ENCODE measurements around the gene FJX1.

FJX1 gene

DNA sequence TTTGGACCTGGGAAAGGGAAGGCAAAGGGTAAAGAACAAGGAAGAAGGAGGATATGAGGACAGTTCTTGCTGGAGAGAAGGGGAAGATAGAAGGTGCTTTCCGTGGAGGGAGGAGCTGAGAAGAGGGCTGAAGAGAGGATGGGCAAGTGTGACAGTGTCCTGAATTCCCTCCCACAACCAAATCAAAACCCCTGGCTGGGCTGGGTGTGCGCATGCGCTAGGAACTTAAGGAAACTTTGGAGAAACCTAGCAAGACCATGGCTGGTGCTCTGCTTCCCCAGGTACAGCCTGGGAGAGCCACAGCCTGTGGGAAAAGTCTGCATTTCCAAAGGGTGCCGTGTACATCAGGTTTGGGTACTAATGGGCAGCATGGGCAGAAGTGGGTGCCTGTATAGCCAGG, 29.0 kb upstream of the FJX1 start:
- Histone ChIP-seq H3K9me3 (ENCODE audit: control insufficient read depth, low read length) (no peaks in the 10 kb centered on the region), H3K4me2 (ENCODE audit: low read length, poor library complexity, severe bottlenecking) (no peak overlapping the region), H2BK15ac (ENCODE audit: low read depth, poor library complexity, severe bottlenecking) (peak overlapping the region; percentile 12), H2AFZ (ENCODE audit: low read depth, low read length) (no peak overlapping the region), H3K27ac (ENCODE audit: low read length, poor library complexity, severe bottlenecking) (no peak overlapping the region), H4K8ac (ENCODE audit: low read length) (no peak overlapping the region), H3K18ac (ENCODE audit: low read depth in 1 of 2, low read length in 2 of 2) (peak overlapping the region; percentile 16 to 21), H3K14ac (ENCODE audit: low read length in 2 of 2) (no peak overlapping the region), H3K79me1 (replicated peaks; ENCODE audit: low read length, poor library complexity, severe bottlenecking) (no peaks in the 10 kb centered on the region), H3K4ac (ENCODE audit: low read depth in 1 of 2, low read length in 2 of 2) (peak overlapping the region in 1 of 2 experiments; percentile 63), H3K9ac (ENCODE audit: low read length) (no peak overlapping the region), H2AK5ac (ENCODE audit: low read length, severe bottlenecking) (peak overlapping the region; percentile 92), H3K36me3 (ENCODE audit: control insufficient read depth in 1 of 2, insufficient read depth in 2 of 2, low read depth in 1 of 2, low read length in 2 of 2) (no peaks in the 10 kb centered on the region), H3K4me3 (ENCODE audit: insufficient read depth in 1 of 2, low read depth in 1 of 2, low read length in 2 of 2) (no peak overlapping the region), H2BK5ac (ENCODE audit: low read depth, low read length, poor library complexity, severe bottlenecking) (no peak overlapping the region), H2BK120ac (ENCODE audit: low read depth, low read length) (no peak overlapping the region), H4K91ac (ENCODE audit: low read length) (peak overlapping the region; percentile 69), H3K4me1 (ENCODE audit: control insufficient read depth, insufficient read depth, low read depth, low read length) (peaks cover 3% of the 10 kb centered on the region), H2BK12ac (ENCODE audit: low read length in 2 of 2) (peak overlapping the region; percentile 4 to 95), H3K27me3 (ENCODE audit: control insufficient read depth in 1 of 2, insufficient read depth in 1 of 2, low read length in 2 of 2) (peaks cover 0 to 6% of the 10 kb centered on the region in 2 experiments), H3K23ac (ENCODE audit: low read length in 2 of 2) (no peak overlapping the region)
- no peak for DNase-seq
- 95% methylated on average over 3 of the region's 4 CpGs for WGBS

DNA sequence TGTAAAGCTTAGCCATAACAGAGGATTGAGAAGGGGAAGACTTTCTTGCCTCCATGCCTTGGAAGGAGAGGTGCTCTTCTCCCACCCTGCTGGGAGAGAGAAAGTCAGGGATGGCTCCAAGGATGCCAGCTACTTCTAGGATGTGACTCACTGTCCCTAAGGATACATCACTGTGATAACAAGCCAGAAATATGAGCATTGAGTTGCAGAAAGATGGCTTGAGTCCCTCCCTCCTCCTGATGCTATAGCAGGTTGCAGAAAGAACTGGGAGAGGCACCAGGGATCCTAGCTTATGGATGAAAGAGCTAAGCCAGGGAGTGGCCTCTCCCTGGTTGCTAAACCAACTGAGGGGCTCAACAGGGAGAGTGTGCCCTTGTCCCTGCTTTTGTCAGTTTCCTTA, 27.8 kb upstream of the FJX1 start:
- no peak overlapping the region for H2BK120ac ChIP-seq (ENCODE audit: low read depth, low read length)
- no peak overlapping the region for H4K91ac ChIP-seq (ENCODE audit: low read length)
- H3K27me3 ChIP-seq (ENCODE audit: control insufficient read depth in 1 of 2, insufficient read depth in 1 of 2, low read length in 2 of 2): peaks cover 0 to 6% of the 10 kb centered on the region in 2 experiments
- no peak overlapping the region for H3K14ac ChIP-seq (ENCODE audit: low read length in 2 of 2)
- peak overlapping the region; percentile 62 for H2AK5ac ChIP-seq (ENCODE audit: low read length, severe bottlenecking)
- H3K4me3 ChIP-seq (ENCODE audit: insufficient read depth in 1 of 2, low read depth in 1 of 2, low read length in 2 of 2): peak overlapping the region in 1 of 2 experiments; percentile 14
- H3K79me1 ChIP-seq (replicated peaks; ENCODE audit: low read length, poor library complexity, severe bottlenecking): no peaks in the 10 kb centered on the region
- no peak overlapping the region for H3K4me2 ChIP-seq (ENCODE audit: low read length, poor library complexity, severe bottlenecking)
- H2AFZ ChIP-seq (ENCODE audit: low read depth, low read length): no peak overlapping the region
- H3K27ac ChIP-seq (ENCODE audit: low read length, poor library complexity, severe bottlenecking): no peak overlapping the region
- no peak for DNase-seq
- no peak overlapping the region for H3K18ac ChIP-seq (ENCODE audit: low read depth in 1 of 2, low read length in 2 of 2)
- no peak overlapping the region for H4K8ac ChIP-seq (ENCODE audit: low read length)
- H3K9me3 ChIP-seq (ENCODE audit: control insufficient read depth, low read length): no peaks in the 10 kb centered on the region
- H2BK15ac ChIP-seq (ENCODE audit: low read depth, poor library complexity, severe bottlenecking): no peak overlapping the region
- no peaks in the 10 kb centered on the region for H3K36me3 ChIP-seq (ENCODE audit: control insufficient read depth in 1 of 2, insufficient read depth in 2 of 2, low read depth in 1 of 2, low read length in 2 of 2)
- H3K9ac ChIP-seq (ENCODE audit: low read length): no peak overlapping the region
- peaks cover 3% of the 10 kb centered on the region for H3K4me1 ChIP-seq (ENCODE audit: control insufficient read depth, insufficient read depth, low read depth, low read length)
- no peak overlapping the region for H2BK5ac ChIP-seq (ENCODE audit: low read depth, low read length, poor library complexity, severe bottlenecking)
- peak overlapping the region in 1 of 2 experiments; percentile 41 for H2BK12ac ChIP-seq (ENCODE audit: low read length in 2 of 2)
- H3K23ac ChIP-seq (ENCODE audit: low read length in 2 of 2): no peak overlapping the region
- H3K4ac ChIP-seq (ENCODE audit: low read depth in 1 of 2, low read length in 2 of 2): no peak overlapping the region

- peaks cover 0 to 10% of the 10 kb centered on the region in 2 experiments for H3K27me3 ChIP-seq (ENCODE audit: control insufficient read depth in 1 of 2, insufficient read depth in 1 of 2, low read length in 2 of 2)
- no peaks in the 10 kb centered on the region for H3K36me3 ChIP-seq (ENCODE audit: control insufficient read depth in 1 of 2, insufficient read depth in 2 of 2, low read depth in 1 of 2, low read length in 2 of 2)
- H3K27ac ChIP-seq (ENCODE audit: low read length, poor library complexity, severe bottlenecking): no peak overlapping the region
- H2BK5ac ChIP-seq (ENCODE audit: low read depth, low read length, poor library complexity, severe bottlenecking): no peak overlapping the region
- H4K91ac ChIP-seq (ENCODE audit: low read length): no peak overlapping the region
- H3K9ac ChIP-seq (ENCODE audit: low read length): no peak overlapping the region
- H3K23ac ChIP-seq (ENCODE audit: low read length in 2 of 2): no peak overlapping the region
- H3K18ac ChIP-seq (ENCODE audit: low read depth in 1 of 2, low read length in 2 of 2): peak overlapping the region in 1 of 2 experiments; percentile 3
- no peak overlapping the region for H3K4me2 ChIP-seq (ENCODE audit: low read length, poor library complexity, severe bottlenecking)
- no peak overlapping the region for H4K8ac ChIP-seq (ENCODE audit: low read length)
- no peak overlapping the region for H3K14ac ChIP-seq (ENCODE audit: low read length in 2 of 2)
- H3K4me1 ChIP-seq (ENCODE audit: control insufficient read depth, insufficient read depth, low read depth, low read length): peaks cover 3% of the 10 kb centered on the region
- H3K79me1 ChIP-seq (replicated peaks; ENCODE audit: low read length, poor library complexity, severe bottlenecking): no peaks in the 10 kb centered on the region
- peak; percentile 76 for DNase-seq
- no peak overlapping the region for H2AFZ ChIP-seq (ENCODE audit: low read depth, low read length)
- H2BK120ac ChIP-seq (ENCODE audit: low read depth, low read length): no peak overlapping the region
- H2BK15ac ChIP-seq (ENCODE audit: low read depth, poor library complexity, severe bottlenecking): no peak overlapping the region
- H3K4me3 ChIP-seq (ENCODE audit: insufficient read depth in 1 of 2, low read depth in 1 of 2, low read length in 2 of 2): no peak overlapping the region
- H2AK5ac ChIP-seq (ENCODE audit: low read length, severe bottlenecking): no peak overlapping the region
- no peaks in the 10 kb centered on the region for H3K9me3 ChIP-seq (ENCODE audit: control insufficient read depth, low read length)
- no peak overlapping the region for H3K4ac ChIP-seq (ENCODE audit: low read depth in 1 of 2, low read length in 2 of 2)
- no peak overlapping the region for H2BK12ac ChIP-seq (ENCODE audit: low read length in 2 of 2)
These were observed 25.1 kb upstream of the FJX1 start for GRCh38 chr11:35593143-35593542.

GRCh38 chr11:35594680-35595079, 23.6 kb upstream of the FJX1 start:
- H3K4me2 ChIP-seq (ENCODE audit: low read length, poor library complexity, severe bottlenecking): no peak overlapping the region
- no peaks in the 10 kb centered on the region for H3K36me3 ChIP-seq (ENCODE audit: control insufficient read depth in 1 of 2, insufficient read depth in 2 of 2, low read depth in 1 of 2, low read length in 2 of 2)
- no peak overlapping the region for H3K18ac ChIP-seq (ENCODE audit: low read depth in 1 of 2, low read length in 2 of 2)
- H3K9me3 ChIP-seq (ENCODE audit: control insufficient read depth, low read length): no peaks in the 10 kb centered on the region
- no peak overlapping the region for H3K9ac ChIP-seq (ENCODE audit: low read length)
- no peak overlapping the region for H3K23ac ChIP-seq (ENCODE audit: low read length in 2 of 2)
- no peak overlapping the region for H3K14ac ChIP-seq (ENCODE audit: low read length in 2 of 2)
- no peak overlapping the region for H3K4me3 ChIP-seq (ENCODE audit: insufficient read depth in 1 of 2, low read depth in 1 of 2, low read length in 2 of 2)
- no peak overlapping the region for H2BK5ac ChIP-seq (ENCODE audit: low read depth, low read length, poor library complexity, severe bottlenecking)
- no peak overlapping the region for H3K27ac ChIP-seq (ENCODE audit: low read length, poor library complexity, severe bottlenecking)
- H3K79me1 ChIP-seq (replicated peaks; ENCODE audit: low read length, poor library complexity, severe bottlenecking): no peaks in the 10 kb centered on the region
- H3K4me1 ChIP-seq (ENCODE audit: control insufficient read depth, insufficient read depth, low read depth, low read length): peaks cover 2% of the 10 kb centered on the region
- H3K4ac ChIP-seq (ENCODE audit: low read depth in 1 of 2, low read length in 2 of 2): no peak overlapping the region
- no peak overlapping the region for H2BK15ac ChIP-seq (ENCODE audit: low read depth, poor library complexity, severe bottlenecking)
- H2AK5ac ChIP-seq (ENCODE audit: low read length, severe bottlenecking): no peak overlapping the region
- no peak for DNase-seq
- H4K91ac ChIP-seq (ENCODE audit: low read length): no peak overlapping the region
- WGBS: 15% methylated on average over 2 of the region's 2 CpGs
- H2BK12ac ChIP-seq (ENCODE audit: low read length in 2 of 2): no peak overlapping the region
- peaks cover 0 to 24% of the 10 kb centered on the region in 2 experiments for H3K27me3 ChIP-seq (ENCODE audit: control insufficient read depth in 1 of 2, insufficient read depth in 1 of 2, low read length in 2 of 2)
- H4K8ac ChIP-seq (ENCODE audit: low read length): peak overlapping the region; percentile 63
- H2BK120ac ChIP-seq (ENCODE audit: low read depth, low read length): no peak overlapping the region
- no peak overlapping the region for H2AFZ ChIP-seq (ENCODE audit: low read depth, low read length)
